ENCODE results near the gene TMED10. TPM values are rescaled to one million over a fixed set of nuclear protein-coding genes. Genes with fewer than 3 reads are reported as not detected.

The TMED10 gene
- total and polyA plus RNA-seq, 11 donors = 56.4 to 398 (median 275) TPM

- TF ChIP-seq POLR2A (IDR thresholded peaks at IDR 0.05) (no peak), CTCF (IDR thresholded peaks at IDR 0.05) (no peak)
- WGBS, 4 donors = 79 to 92% (median 84%) methylated on average over 5 of the region's 5 CpGs
- Histone ChIP-seq H3K4me3 (no peak overlapping the region), H3K36me3 (peaks cover 0 to 100% (median 100%) of the 10 kb centered on the region in 9 donors), H3K9me3 (no peaks in the 10 kb centered on the region), H3K4me1 (no peaks in the 10 kb centered on the region), H3K27ac (no peak overlapping the region), H3K27me3 (no peaks in the 10 kb centered on the region)
- DNase-seq (no peak), ATAC-seq (no peak)
- intact Hi-C loops (cut with DNase I) = no loop called here
These were observed 62.4 kb downstream of the TMED10 start for GRCh38 chr14:75113932-75114539.

- intact Hi-C loops (cut with DNase I) = no loop called here
- DNase-seq (no peak), ATAC-seq (no peak)
- TF ChIP-seq POLR2A (IDR thresholded peaks at IDR 0.05) (no peak), CTCF (IDR thresholded peaks at IDR 0.05) (no peak)
- Histone ChIP-seq H3K36me3 (peaks cover 4 to 100% (median 99%) of the 10 kb centered on the region in 9 donors), H3K27me3 (no peaks in the 10 kb centered on the region), H3K9me3 (no peaks in the 10 kb centered on the region), H3K27ac (no peak overlapping the region), H3K4me1 (no peaks in the 10 kb centered on the region), H3K4me3 (no peak overlapping the region)
- 80 to 92% (median 89%) methylated on average over 2 of the region's 2 CpGs for WGBS, 4 donors
These were observed 66.5 kb downstream of the TMED10 start for GRCh38 chr14:75109877-75110276.

- ATAC-seq (no peak), DNase-seq (no peak)
- H3K36me3 ChIP-seq = peaks cover 4 to 100% (median 99%) of the 10 kb centered on the region in 9 donors
- no peak for TF ChIP-seq CTCF (IDR thresholded peaks at IDR 0.05)
- no peak for TF ChIP-seq POLR2A (IDR thresholded peaks at IDR 0.05)
- intact Hi-C loops (cut with DNase I) = no loop called here
- no peaks in the 10 kb centered on the region for H3K4me1 ChIP-seq
- H3K27ac ChIP-seq = no peak overlapping the region
- H3K27me3 ChIP-seq = no peaks in the 10 kb centered on the region
- 59 to 75% (median 68%) methylated on average over 3 of the region's 3 CpGs for WGBS, 4 donors
- no peak overlapping the region for H3K4me3 ChIP-seq
- H3K9me3 ChIP-seq = no peaks in the 10 kb centered on the region
These were observed 69.2 kb downstream of the TMED10 start for GRCh38 chr14:75107186-75107585.

GRCh38 chr14:75101491-75101890 lies 74.9 kb downstream of the TMED10 start:
- Histone ChIP-seq H3K36me3 (peaks cover 4 to 100% (median 99%) of the 10 kb centered on the region in 9 donors), H3K9me3 (no peaks in the 10 kb centered on the region), H3K4me1 (peaks cover 0 to 6% (median 0%) of the 10 kb centered on the region in 12 donors), H3K4me3 (no peak overlapping the region), H3K27me3 (no peaks in the 10 kb centered on the region), H3K27ac (no peak overlapping the region)
- WGBS, 4 donors = 90 to 94% (median 92%) methylated on average over 4 of the region's 4 CpGs
- intact Hi-C loops (cut with DNase I) = no loop called here
- DNase-seq = no peak
- ATAC-seq = no peak
- TF ChIP-seq POLR2A (IDR thresholded peaks at IDR 0.05) = no peak
- no peak for TF ChIP-seq CTCF (IDR thresholded peaks at IDR 0.05)
